WTC11 (cell line): ENCODE measurements around the gene HSF5.

ENCODE experiments used
- ATF2 ChIP-seq: sonication (generic); formaldehyde crosslinking; IDR thresholded peaks from 2 replicates; pipeline ENCODE4 v1.8.1; 2022; ENCODE audit warnings: low read depth, missing genetic modification reagents, borderline replicate concordance
- ATF6 ChIP-seq: sonication (generic); formaldehyde crosslinking; IDR thresholded peaks from 2 replicates; pipeline ENCODE4 v1.8.1; 2023; ENCODE audit warnings: mild to moderate bottlenecking, missing genetic modification reagents
- CBFB ChIP-seq: sonication (generic); formaldehyde crosslinking; IDR thresholded peaks from 2 replicates; pipeline ENCODE4 v1.8.1; 2022; ENCODE audit warnings: mild to moderate bottlenecking, low read depth, missing genetic modification reagents
- CTCF ChIP-seq: fragments of 200-600 bp; IDR thresholded peaks from 2 replicates; pipeline ENCODE4 v1.8.0; 2022; ENCODE audit warnings: antibody characterized with exemption
- ETV6 ChIP-seq: sonication (generic); formaldehyde crosslinking; IDR thresholded peaks from 2 replicates; pipeline ENCODE4 v1.8.1; 2022; ENCODE audit warnings: mild to moderate bottlenecking, missing genetic modification reagents
- FOXJ3 ChIP-seq: sonication (generic); formaldehyde crosslinking; IDR thresholded peaks from 2 replicates; pipeline ENCODE4 v1.9.0; 2021; ENCODE audit warnings: missing genetic modification reagents, mild to moderate bottlenecking, borderline replicate concordance
- MAX ChIP-seq: sonication (generic); formaldehyde crosslinking; IDR thresholded peaks from 2 replicates; pipeline ENCODE4 v1.8.0; 2022; ENCODE audit warnings: mild to moderate bottlenecking, missing genetic modification reagents
- TP53 ChIP-seq: sonication (generic); formaldehyde crosslinking; IDR thresholded peaks from 2 replicates; pipeline ENCODE4 v1.8.1; 2023; ENCODE audit warnings: mild to moderate bottlenecking, missing genetic modification reagents
- USF2 ChIP-seq: sonication (generic); formaldehyde crosslinking; IDR thresholded peaks from 2 replicates; pipeline ENCODE4 v1.8.1; 2023; ENCODE audit warnings: mild to moderate bottlenecking, missing genetic modification reagents, moderate library complexity
- ZNF317 ChIP-seq: sonication (generic); formaldehyde crosslinking; IDR thresholded peaks from 2 replicates; pipeline ENCODE4 v1.8.1; 2023; ENCODE audit warnings: low read depth, mild to moderate bottlenecking, moderate library complexity, missing genetic modification reagents, borderline replicate concordance
- TF ChIP-seq, protein P1 (sequence below): sonication (generic); formaldehyde crosslinking; IDR thresholded peaks from 2 replicates; pipeline ENCODE4 v1.8.0; 2022; ENCODE audit warnings: mild to moderate bottlenecking, missing genetic modification reagents
- TF ChIP-seq, protein P2 (sequence below): sonication (generic); formaldehyde crosslinking; IDR thresholded peaks from 2 replicates; pipeline ENCODE4 v1.8.1; 2023; ENCODE audit warnings: mild to moderate bottlenecking, missing genetic modification reagents, moderate library complexity
- TF ChIP-seq, protein P3 (sequence below): sonication (generic); formaldehyde crosslinking; IDR thresholded peaks from 2 replicates; pipeline ENCODE4 v1.8.0; 2022; ENCODE audit warnings: mild to moderate bottlenecking, missing genetic modification reagents
- TF ChIP-seq, protein P4 (sequence below): sonication (generic); formaldehyde crosslinking; IDR thresholded peaks from 2 replicates; pipeline ENCODE4 v1.8.0; 2022; ENCODE audit warnings: mild to moderate bottlenecking, missing genetic modification reagents

GRCh38 chr17:58400826-58401225 is 87.4 kb downstream of the HSF5 start:
- TF ChIP-seq MAX (CRISPR knock-in tag) (no peak), CTCF (no peak), ZNF317 (CRISPR knock-in tag) (no peak), FOXJ3 (no peak), TP53 (CRISPR knock-in tag) (no peak), ATF6 (no peak), USF2 (CRISPR knock-in tag) (no peak), ATF2 (CRISPR knock-in tag) (no peak), ETV6 (CRISPR knock-in tag) (no peak), CBFB (no peak)
- TF ChIP-seq, protein P1, sequence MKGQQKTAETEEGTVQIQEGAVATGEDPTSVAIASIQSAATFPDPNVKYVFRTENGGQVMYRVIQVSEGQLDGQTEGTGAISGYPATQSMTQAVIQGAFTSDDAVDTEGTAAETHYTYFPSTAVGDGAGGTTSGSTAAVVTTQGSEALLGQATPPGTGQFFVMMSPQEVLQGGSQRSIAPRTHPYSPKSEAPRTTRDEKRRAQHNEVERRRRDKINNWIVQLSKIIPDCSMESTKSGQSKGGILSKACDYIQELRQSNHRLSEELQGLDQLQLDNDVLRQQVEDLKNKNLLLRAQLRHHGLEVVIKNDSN (CRISPR knock-in tag), result no peak
- TF ChIP-seq, protein P2, sequence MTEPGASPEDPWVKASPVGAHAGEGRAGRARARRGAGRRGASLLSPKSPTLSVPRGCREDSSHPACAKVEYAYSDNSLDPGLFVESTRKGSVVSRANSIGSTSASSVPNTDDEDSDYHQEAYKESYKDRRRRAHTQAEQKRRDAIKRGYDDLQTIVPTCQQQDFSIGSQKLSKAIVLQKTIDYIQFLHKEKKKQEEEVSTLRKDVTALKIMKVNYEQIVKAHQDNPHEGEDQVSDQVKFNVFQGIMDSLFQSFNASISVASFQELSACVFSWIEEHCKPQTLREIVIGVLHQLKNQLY (CRISPR knock-in tag), result no peak
- TF ChIP-seq, protein P3, sequence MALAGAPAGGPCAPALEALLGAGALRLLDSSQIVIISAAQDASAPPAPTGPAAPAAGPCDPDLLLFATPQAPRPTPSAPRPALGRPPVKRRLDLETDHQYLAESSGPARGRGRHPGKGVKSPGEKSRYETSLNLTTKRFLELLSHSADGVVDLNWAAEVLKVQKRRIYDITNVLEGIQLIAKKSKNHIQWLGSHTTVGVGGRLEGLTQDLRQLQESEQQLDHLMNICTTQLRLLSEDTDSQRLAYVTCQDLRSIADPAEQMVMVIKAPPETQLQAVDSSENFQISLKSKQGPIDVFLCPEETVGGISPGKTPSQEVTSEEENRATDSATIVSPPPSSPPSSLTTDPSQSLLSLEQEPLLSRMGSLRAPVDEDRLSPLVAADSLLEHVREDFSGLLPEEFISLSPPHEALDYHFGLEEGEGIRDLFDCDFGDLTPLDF, result no peak
- TF ChIP-seq, protein P4, sequence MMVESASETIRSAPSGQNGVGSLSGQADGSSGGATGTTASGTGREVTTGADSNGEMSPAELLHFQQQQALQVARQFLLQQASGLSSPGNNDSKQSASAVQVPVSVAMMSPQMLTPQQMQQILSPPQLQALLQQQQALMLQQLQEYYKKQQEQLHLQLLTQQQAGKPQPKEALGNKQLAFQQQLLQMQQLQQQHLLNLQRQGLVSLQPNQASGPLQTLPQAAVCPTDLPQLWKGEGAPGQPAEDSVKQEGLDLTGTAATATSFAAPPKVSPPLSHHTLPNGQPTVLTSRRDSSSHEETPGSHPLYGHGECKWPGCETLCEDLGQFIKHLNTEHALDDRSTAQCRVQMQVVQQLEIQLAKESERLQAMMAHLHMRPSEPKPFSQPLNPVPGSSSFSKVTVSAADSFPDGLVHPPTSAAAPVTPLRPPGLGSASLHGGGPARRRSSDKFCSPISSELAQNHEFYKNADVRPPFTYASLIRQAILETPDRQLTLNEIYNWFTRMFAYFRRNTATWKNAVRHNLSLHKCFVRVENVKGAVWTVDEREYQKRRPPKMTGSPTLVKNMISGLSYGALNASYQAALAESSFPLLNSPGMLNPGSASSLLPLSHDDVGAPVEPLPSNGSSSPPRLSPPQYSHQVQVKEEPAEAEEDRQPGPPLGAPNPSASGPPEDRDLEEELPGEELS (CRISPR knock-in tag), result no peak
